Suprapubic skin (tissue), 4 donors: ENCODE data around the gene SPTBN1. TPM values are rescaled to one million over a fixed set of nuclear protein-coding genes. Genes with fewer than 3 reads are reported as not detected.
A peak's percentile ranks its signal among the peaks of the same experiment; 100 is the strongest.

Experiments used
- DNase-seq, 2 donors: peaks; one replicate each; pipeline ENCODE4 v3.0.0-alpha.2; 2019; ENCODE audit warnings: low spot score in 2 of 2
- H3K27ac ChIP-seq: fragments of 200-600 bp; sonication (generic); one replicate; pipeline ENCODE4 v1.5.1; 2019
- H3K27me3 ChIP-seq: fragments of 200-600 bp; sonication (generic); one replicate; pipeline ENCODE4 v1.5.1; 2019
- H3K36me3 ChIP-seq: fragments of 200-600 bp; sonication (generic); one replicate; pipeline ENCODE4 v1.5.1; 2019
- H3K4me1 ChIP-seq: fragments of 200-600 bp; sonication (generic); one replicate; pipeline ENCODE4 v1.5.1; 2019
- H3K4me3 ChIP-seq: fragments of 200-600 bp; sonication (generic); one replicate; pipeline ENCODE4 v1.5.1; 2019; ENCODE audit warnings: mild to moderate bottlenecking
- H3K9me3 ChIP-seq: fragments of 200-600 bp; sonication (generic); one replicate; pipeline ENCODE4 v1.5.1; 2019
- CTCF ChIP-seq, 2 donors: fragments of 200-600 bp in 1 of 2; fragments of 450-650 bp in 1 of 2; sonication (generic) in 1 of 2; IDR thresholded peaks; one replicate each; pipeline ENCODE4 v1.5.1; 2016 to 2019; ENCODE audit warnings: antibody characterized with exemption in 2 of 2, mild to moderate bottlenecking in 1 of 2, moderate library complexity in 1 of 2
- EP300 ChIP-seq: sonication (generic); formaldehyde crosslinking; IDR thresholded peaks from one replicate; pipeline ENCODE4 v1.6.1; 2017; ENCODE audit warnings: antibody characterized with exemption
- POLR2A ChIP-seq, 2 donors: fragments of 450-650 bp; IDR thresholded peaks; one replicate each; pipeline ENCODE4 v1.6.1; 2017; ENCODE audit warnings: antibody characterized with exemption in 2 of 2, mild to moderate bottlenecking in 2 of 2, moderate library complexity in 2 of 2
- POLR2AphosphoS5 ChIP-seq, 3 donors: sonication (generic); formaldehyde crosslinking; IDR thresholded peaks; one replicate each; pipeline ENCODE4 v1.6.1; 2017; ENCODE audit warnings: antibody characterized with exemption in 3 of 3
- WGBS: methylation state at CpG from one replicate; pipeline ENCODE4 v1.1.5; 2018; 5-methylcytosine and 5-hydroxymethylcytosine counted together
- total RNA-seq, 4 donors: library from RNA; depleted of rRNA; stranded (reverse); fragments of >200 nt; gene quantifications; one replicate each; pipeline ENCODE4 v1.1.0, GENCODE V29; 2016

The SPTBN1 gene
- total RNA-seq, 4 donors from 2014 or later = 173 to 250 (median 203) TPM

GRCh38 chr2:54444503-54444902 is 11.6 kb upstream of the SPTBN1 start:
- TF ChIP-seq EP300 (no peak), CTCF (IDR thresholded peaks at IDR 0.05) (no peak), POLR2A (IDR thresholded peaks at IDR 0.05) (no peak), POLR2AphosphoS5 (IDR thresholded peaks at IDR 0.05) (no peak)
- 94% methylated on average over 1 of the region's 1 CpG for WGBS
- H3K9me3 ChIP-seq = no peaks in the 10 kb centered on the region
- no peaks in the 10 kb centered on the region for H3K27me3 ChIP-seq
- no peak overlapping the region for H3K27ac ChIP-seq
- H3K4me1 ChIP-seq = no peaks in the 10 kb centered on the region
- H3K4me3 ChIP-seq = no peak overlapping the region
- H3K36me3 ChIP-seq = no peaks in the 10 kb centered on the region
- DNase-seq = no peak

DNA sequence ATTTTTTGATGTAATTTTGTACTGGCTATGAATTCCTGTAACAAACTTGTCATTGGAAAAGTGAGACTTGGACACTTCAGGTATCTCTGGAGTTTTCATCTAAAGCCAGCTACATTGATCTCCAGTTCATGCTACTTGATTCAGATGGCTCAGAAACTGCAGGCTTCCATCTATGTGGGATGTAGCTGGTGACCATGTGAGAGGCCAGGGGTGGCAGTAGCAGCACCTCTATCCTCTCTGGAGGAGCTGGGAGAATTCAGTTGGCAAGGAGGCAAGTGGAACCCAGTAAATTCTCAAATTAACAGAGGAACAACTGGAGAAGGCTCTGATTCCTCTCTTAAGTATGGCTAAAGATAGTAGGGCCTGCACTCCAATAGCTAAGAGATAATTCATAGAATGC is 10.0 kb upstream of the SPTBN1 start:
- no peak overlapping the region for H3K27ac ChIP-seq
- no peaks in the 10 kb centered on the region for H3K36me3 ChIP-seq

GRCh38 chr2:54446625-54447024 is 9.5 kb upstream of the SPTBN1 start:
- H3K27me3 ChIP-seq = no peaks in the 10 kb centered on the region
- H3K4me1 ChIP-seq = no peaks in the 10 kb centered on the region
- DNase-seq = no peak
- H3K27ac ChIP-seq = no peak overlapping the region
- no peaks in the 10 kb centered on the region for H3K36me3 ChIP-seq
- H3K9me3 ChIP-seq = no peaks in the 10 kb centered on the region
- TF ChIP-seq POLR2AphosphoS5 (IDR thresholded peaks at IDR 0.05) (no peak), POLR2A (IDR thresholded peaks at IDR 0.05) (no peak), CTCF (IDR thresholded peaks at IDR 0.05) (no peak), EP300 (no peak)
- WGBS = 62% methylated on average over 2 of the region's 2 CpGs
- no peak overlapping the region for H3K4me3 ChIP-seq

More for the DNA sequence above, 10.0 kb upstream of the SPTBN1 start:
- Histone ChIP-seq H3K4me1 (no peaks in the 10 kb centered on the region), H3K9me3 (no peaks in the 10 kb centered on the region), H3K27me3 (no peaks in the 10 kb centered on the region), H3K4me3 (no peak overlapping the region)
- DNase-seq = no peak
- TF ChIP-seq EP300 (no peak), POLR2AphosphoS5 (IDR thresholded peaks at IDR 0.05) (no peak), POLR2A (IDR thresholded peaks at IDR 0.05) (no peak), CTCF (IDR thresholded peaks at IDR 0.05) (no peak)

GRCh38 chr2:54454548-54455130 is 1.5 kb upstream of the SPTBN1 start:
- Histone ChIP-seq H3K4me3 (peak overlapping the region; percentile 97), H3K4me1 (peaks cover 36% of the 10 kb centered on the region), H3K27me3 (peaks cover 5% of the 10 kb centered on the region), H3K27ac (peak overlapping the region; percentile 96), H3K9me3 (no peaks in the 10 kb centered on the region), H3K36me3 (no peaks in the 10 kb centered on the region)
- DNase-seq = no peak
- no peak for TF ChIP-seq POLR2AphosphoS5 (IDR thresholded peaks at IDR 0.05)
- WGBS = 43% methylated on average over 4 of the region's 4 CpGs

DNA sequence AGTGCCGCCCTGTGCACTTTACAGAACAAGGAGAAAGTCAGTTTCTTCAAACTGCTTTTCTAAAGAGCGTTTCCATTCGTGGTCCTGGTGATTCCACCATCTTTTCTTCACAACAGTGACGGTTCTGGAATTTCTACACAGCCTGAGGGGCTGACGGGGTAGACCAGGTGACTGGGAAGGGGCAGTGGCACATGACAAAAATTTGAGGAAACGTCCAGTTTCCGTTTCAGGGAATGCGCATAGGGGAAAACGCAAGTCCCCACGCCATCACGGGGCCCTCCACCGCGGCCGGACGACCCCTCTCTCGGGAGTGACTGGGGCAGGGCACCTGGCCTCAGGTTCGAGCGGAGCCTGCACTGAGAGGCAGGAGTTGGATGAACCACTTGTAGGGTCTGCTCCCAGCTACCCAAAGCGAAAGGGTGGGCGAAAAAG is 980 bp upstream of the SPTBN1 start:
- peak overlapping the region; percentile 97 for H3K4me3 ChIP-seq
- H3K27ac ChIP-seq = peak overlapping the region; percentile 96
- WGBS = 14% methylated on average over 20 of the region's 20 CpGs
- H3K4me1 ChIP-seq = peaks cover 39% of the 10 kb centered on the region
- DNase-seq = no peak
- TF ChIP-seq POLR2AphosphoS5 (IDR thresholded peaks at IDR 0.05) (no peak), POLR2A (IDR thresholded peaks at IDR 0.05) (no peak), EP300 (no peak), CTCF (IDR thresholded peaks at IDR 0.05) (no peak)
- no peaks in the 10 kb centered on the region for H3K36me3 ChIP-seq
- no peaks in the 10 kb centered on the region for H3K9me3 ChIP-seq
- peaks cover 5% of the 10 kb centered on the region for H3K27me3 ChIP-seq

DNA sequence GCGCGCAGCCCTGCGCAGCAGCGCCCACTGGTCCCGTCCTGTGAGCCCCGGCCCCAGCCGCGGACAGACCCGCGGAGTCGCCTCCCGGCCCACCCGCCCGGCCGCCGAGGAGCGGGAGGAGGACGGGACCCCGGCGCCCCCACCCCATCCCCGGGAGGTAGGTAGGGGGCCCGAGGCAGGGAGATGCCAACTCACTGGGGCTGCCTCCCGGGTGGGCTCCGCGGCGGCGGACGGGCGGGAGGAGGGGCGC is 160 bp downstream of the SPTBN1 start:
- H3K27ac ChIP-seq = peak overlapping the region; percentile 96
- no CpG with 5 or more reads among the region's 30 CpGs for WGBS
- no peak for DNase-seq
- H3K27me3 ChIP-seq = peaks cover 5% of the 10 kb centered on the region
- H3K4me3 ChIP-seq = peak overlapping the region; percentile 97
- TF ChIP-seq POLR2AphosphoS5 (IDR thresholded peaks at IDR 0.05) (peak in 1 of 3 donors; percentile 4), CTCF (IDR thresholded peaks at IDR 0.05) (no peak)
- H3K9me3 ChIP-seq = no peaks in the 10 kb centered on the region
- H3K36me3 ChIP-seq = no peaks in the 10 kb centered on the region
- H3K4me1 ChIP-seq = peaks cover 42% of the 10 kb centered on the region
